A673 (cell line): ENCODE measurements around the gene CPED1. TPM values are rescaled to one million over a fixed set of nuclear protein-coding genes. Genes with fewer than 3 reads are reported as not detected.

Source experiments
- BruUV-seq: library from RNA; stranded (reverse); fragments of 400-500 nt; replicated peaks from 2 replicates; lab custom pipeline; 2021; lab: Mats Ljungman, UMichigan
- CTCF ChIA-PET: fragments of 300-600 bp; sonication (Branson Sonifier 250); formaldehyde crosslinking; loops from one replicate; lab custom pipeline; 2022; ENCODE audit warnings: antibody characterized with exemption; lab: Charles Lee
- POLR2A ChIA-PET: fragments of 300-600 bp; sonication (Branson Sonifier 250); formaldehyde crosslinking; loops from one replicate; lab custom pipeline; 2022; ENCODE audit warnings: antibody characterized with exemption; ENCODE audit not compliant: low non-redundant PET; lab: Charles Lee
- DNase-seq: peaks from one replicate; pipeline ENCODE4 v3.0.0-alpha.2; 2015; ENCODE audit warnings: low spot score
- H3K27ac ChIP-seq: fragments of 200-600 bp; sonication (generic); 2 replicates; pipeline ENCODE4 v1.5.1; 2016; ENCODE audit warnings: mixed run types, low read depth, mild to moderate bottlenecking, mixed read lengths, antibody characterized with exemption, low read length; ENCODE audit not compliant: poor library complexity, severe bottlenecking
- H3K27me3 ChIP-seq: fragments of 200-600 bp; sonication (generic); replicated peaks from 2 replicates; pipeline ENCODE4 v1.6.1; 2017; ENCODE audit warnings: mixed run types, low read depth, mild to moderate bottlenecking, mixed read lengths, antibody characterized with exemption, low read length; ENCODE audit not compliant: insufficient read depth, poor library complexity
- H3K36me3 ChIP-seq: fragments of 200-600 bp; sonication (generic); 2 replicates; pipeline ENCODE4 v1.6.1; 2016; ENCODE audit warnings: mixed run types, mild to moderate bottlenecking, mixed read lengths, antibody characterized with exemption, low read length; ENCODE audit not compliant: insufficient read depth, poor library complexity, severe bottlenecking
- H3K4me1 ChIP-seq: fragments of 200-600 bp; sonication (generic); 2 replicates; pipeline ENCODE4 v1.6.1; 2017; ENCODE audit warnings: mixed run types, mild to moderate bottlenecking, mixed read lengths, antibody characterized with exemption, low read length; ENCODE audit not compliant: insufficient read depth, poor library complexity, severe bottlenecking
- H3K4me3 ChIP-seq: fragments of 200-600 bp; sonication (generic); 2 replicates; pipeline ENCODE4 v1.5.1; 2016; ENCODE audit warnings: low read depth, mixed run types, mild to moderate bottlenecking, mixed read lengths, low read length; ENCODE audit not compliant: poor library complexity, severe bottlenecking
- H3K9me3 ChIP-seq: fragments of 200-600 bp; sonication (generic); 2 replicates; pipeline ENCODE4 v1.6.1; 2016; ENCODE audit warnings: mixed run types, low read depth, mild to moderate bottlenecking, mixed read lengths, antibody characterized with exemption, low read length; ENCODE audit not compliant: poor library complexity, severe bottlenecking
- EZH2 ChIP-seq: fragments of 200-600 bp; sonication (generic); IDR thresholded peaks from 2 replicates; pipeline ENCODE4 v1.6.1; 2017; ENCODE audit warnings: borderline replicate concordance, low read depth, mild to moderate bottlenecking, mixed read lengths, antibody characterized with exemption, low read length; ENCODE audit not compliant: poor library complexity, severe bottlenecking
- intact Hi-C: fragments of 100-400 bp; cut with micrococcal nuclease; formaldehyde crosslinking; loops from one replicate; pipeline ENCODE4 v1.10.0; 2022; ENCODE audit not compliant: unreplicated experiment
- total RNA-seq: library from RNA; stranded (reverse); gene quantifications from 2 replicates; pipeline ENCODE4 v1.2.3, GENCODE V29; 2021
- TF ChIP-seq, protein P1 (sequence below): fragments of 300-800, 200-600 bp; sonication (generic); conservative IDR thresholded peaks from 2 replicates; pipeline ENCODE4 v1.5.1; 2017; ENCODE audit warnings: low read depth, mild to moderate bottlenecking, antibody characterized with exemption, low read length, moderate library complexity, mixed read lengths

Gene CPED1
- total RNA-seq, 1 experiment from 2014 or later, result 0.15 TPM

DNA sequence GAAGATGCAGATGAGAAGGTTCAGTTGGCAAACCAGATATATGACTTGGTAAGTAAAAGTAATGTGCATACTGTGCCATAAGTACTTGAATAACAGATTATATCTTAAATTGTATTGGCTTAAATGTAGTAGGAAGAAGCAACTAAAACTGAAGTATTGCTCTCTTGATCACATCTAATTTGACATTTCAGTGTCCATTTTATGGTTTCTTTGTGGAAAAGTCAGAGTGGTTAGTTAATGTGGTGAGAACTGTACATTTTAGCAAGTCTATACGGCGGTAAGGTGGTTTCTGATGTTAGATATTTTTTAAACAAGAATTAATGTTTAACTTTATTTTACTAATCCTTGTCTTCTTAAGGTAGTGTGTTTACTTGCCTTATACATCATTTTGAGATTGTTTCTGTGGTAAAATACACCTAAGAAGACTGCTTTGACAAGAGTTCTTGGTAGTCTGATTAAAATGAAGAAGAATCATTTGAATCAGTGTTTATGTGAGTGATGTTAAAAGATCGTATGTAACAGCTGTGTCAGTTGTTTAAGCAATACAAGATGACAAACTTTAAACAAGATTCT lies 32.8 kb upstream of the CPED1 start:
- no peaks in the 10 kb centered on the region for H3K27me3 ChIP-seq
- peaks cover 43% of the 10 kb centered on the region for H3K36me3 ChIP-seq
- TF ChIP-seq, protein P1, sequence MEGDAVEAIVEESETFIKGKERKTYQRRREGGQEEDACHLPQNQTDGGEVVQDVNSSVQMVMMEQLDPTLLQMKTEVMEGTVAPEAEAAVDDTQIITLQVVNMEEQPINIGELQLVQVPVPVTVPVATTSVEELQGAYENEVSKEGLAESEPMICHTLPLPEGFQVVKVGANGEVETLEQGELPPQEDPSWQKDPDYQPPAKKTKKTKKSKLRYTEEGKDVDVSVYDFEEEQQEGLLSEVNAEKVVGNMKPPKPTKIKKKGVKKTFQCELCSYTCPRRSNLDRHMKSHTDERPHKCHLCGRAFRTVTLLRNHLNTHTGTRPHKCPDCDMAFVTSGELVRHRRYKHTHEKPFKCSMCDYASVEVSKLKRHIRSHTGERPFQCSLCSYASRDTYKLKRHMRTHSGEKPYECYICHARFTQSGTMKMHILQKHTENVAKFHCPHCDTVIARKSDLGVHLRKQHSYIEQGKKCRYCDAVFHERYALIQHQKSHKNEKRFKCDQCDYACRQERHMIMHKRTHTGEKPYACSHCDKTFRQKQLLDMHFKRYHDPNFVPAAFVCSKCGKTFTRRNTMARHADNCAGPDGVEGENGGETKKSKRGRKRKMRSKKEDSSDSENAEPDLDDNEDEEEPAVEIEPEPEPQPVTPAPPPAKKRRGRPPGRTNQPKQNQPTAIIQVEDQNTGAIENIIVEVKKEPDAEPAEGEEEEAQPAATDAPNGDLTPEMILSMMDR, result no peak
- TF ChIP-seq EZH2, result no peak
- ChIA-PET POLR2A (no interaction called here), CTCF (no interaction called here)
- H3K4me3 ChIP-seq, result no peak overlapping the region
- intact Hi-C loops, result no loop called here
- H3K27ac ChIP-seq, result no peak overlapping the region
- no TSS peak for BruUV-seq
- peaks cover 6% of the 10 kb centered on the region for H3K4me1 ChIP-seq
- no peaks in the 10 kb centered on the region for H3K9me3 ChIP-seq
- DNase-seq, result no peak

DNA sequence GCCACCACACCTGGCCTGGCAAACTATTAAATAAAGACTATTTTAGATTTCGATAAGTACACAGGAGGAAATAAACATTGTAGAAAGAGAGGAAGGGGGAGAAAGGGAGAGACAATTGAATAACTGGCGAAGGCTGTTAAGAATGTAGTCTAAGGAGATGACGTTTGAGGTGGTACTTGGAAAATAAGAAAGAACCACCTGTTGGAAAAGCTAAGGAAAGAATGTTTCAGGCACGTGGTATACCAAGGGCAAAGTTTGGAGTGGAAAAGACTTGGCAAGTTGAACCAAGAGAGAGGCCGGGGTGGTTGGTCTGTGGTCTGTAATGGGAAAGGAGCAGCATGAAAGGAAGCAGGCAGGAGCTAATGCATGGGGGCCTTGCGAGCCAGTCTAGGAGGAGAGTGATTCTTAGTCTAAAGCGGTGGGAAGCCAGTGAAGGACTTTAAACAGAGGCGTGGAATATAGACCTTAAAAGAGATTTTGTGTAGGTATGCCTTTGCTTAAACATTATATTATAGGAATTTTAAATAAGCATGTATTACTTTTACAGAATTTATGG lies 28.5 kb upstream of the CPED1 start:
- Histone ChIP-seq H3K9me3 (no peaks in the 10 kb centered on the region), H3K27me3 (no peaks in the 10 kb centered on the region), H3K36me3 (peaks cover 24% of the 10 kb centered on the region), H3K4me1 (no peaks in the 10 kb centered on the region), H3K27ac (no peak overlapping the region), H3K4me3 (no peak overlapping the region)
- intact Hi-C loops, result no loop called here
- DNase-seq, result no peak
- no TSS peak for BruUV-seq
- ChIA-PET CTCF (no interaction called here), POLR2A (no interaction called here)
- TF ChIP-seq, protein P1, result no peak
- no peak for TF ChIP-seq EZH2

DNA sequence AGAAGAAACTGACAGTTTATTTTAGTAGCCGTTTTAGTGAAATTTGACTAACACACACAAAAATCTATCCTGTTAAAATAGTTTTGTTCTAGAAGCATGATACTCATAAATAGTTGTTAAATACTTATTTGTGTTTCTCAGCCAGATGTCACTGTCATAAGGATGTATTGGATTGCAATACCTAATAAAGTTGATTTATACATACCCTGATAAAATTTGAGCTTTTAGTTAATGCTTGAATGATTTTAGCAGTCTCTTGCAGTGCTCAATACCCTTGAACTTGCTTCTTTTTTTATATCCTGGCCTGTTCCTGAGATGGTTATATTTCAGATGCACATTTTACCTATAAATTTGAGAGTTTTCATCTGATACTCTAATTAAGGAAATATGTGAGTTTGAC lies 27.8 kb upstream of the CPED1 start:
- Histone ChIP-seq H3K27ac (no peak overlapping the region), H3K36me3 (peaks cover 17% of the 10 kb centered on the region), H3K4me3 (no peak overlapping the region), H3K27me3 (no peaks in the 10 kb centered on the region), H3K9me3 (no peaks in the 10 kb centered on the region), H3K4me1 (no peaks in the 10 kb centered on the region)
- ChIA-PET POLR2A (interaction anchor here (0.6 kb wide), 1 partner anchor 220 kb away, joined by 3 read pairs; no protein-coding TSS in a partner anchor), CTCF (no interaction called here)
- intact Hi-C loops, result no loop called here
- TF ChIP-seq, protein P1, result no peak
- TF ChIP-seq EZH2, result no peak
- no peak for DNase-seq
- BruUV-seq, result no TSS peak
